Adrenal gland (tissue), 12 donors: ENCODE measurements around the gene L3MBTL3. TPM values are rescaled to one million over a fixed set of nuclear protein-coding genes. Genes with fewer than 3 reads are reported as not detected.

ENCODE experiments used
- DNase-seq, 7 donors: peaks; one replicate each; pipeline ENCODE4 v3.0.0-alpha.2; 2019 to 2020
- H3K27ac ChIP-seq, 5 donors: fragments of 200-600 bp; sonication (generic) in 4 of 5; 1 replicate in 3 of 5; 2 replicates in 2 of 5; pipeline versions ENCODE4 v1.5.1 to v1.8.0; 2016 to 2020; ENCODE audit warnings: mild to moderate bottlenecking in 1 of 5
- H3K27me3 ChIP-seq: fragments of 200-600 bp; 2 replicates; pipeline ENCODE4 v1.8.0; 2021
- H3K36me3 ChIP-seq, 2 donors: fragments of 200-600 bp; replicated peaks in 1 of 2; 1 replicate in 1 of 2; 2 replicates in 1 of 2; pipeline versions ENCODE4 v1.5.1 to v1.8.0; 2018 to 2022
- H3K4me1 ChIP-seq, 2 donors: fragments of 200-600 bp; replicated peaks in 1 of 2; 1 replicate in 1 of 2; 2 replicates in 1 of 2; pipeline versions ENCODE4 v1.5.1 to v1.8.0; 2018 to 2021
- H3K4me3 ChIP-seq, 4 donors: fragments of 200-600 bp; sonication (generic) in 3 of 4; one replicate each; pipeline ENCODE4 v1.5.1; 2016 to 2018
- H3K9me3 ChIP-seq, 3 donors: fragments of 200-600 bp; sonication (generic) in 1 of 3; replicated peaks in 1 of 3; 1 replicate in 2 of 3; 2 replicates in 1 of 3; pipeline versions ENCODE4 v1.5.1 to v1.8.0; 2016 to 2021
- CTCF ChIP-seq, 6 experiments: fragments of 450-650 bp in 4 of 6; fragments of 200-600 bp in 2 of 6; sonication (generic) in 1 of 6; IDR thresholded peaks; 1 replicate in 5 of 6; 2 replicates in 1 of 6; pipeline versions ENCODE4 v1.5.1 to v1.8.0; 2016 to 2021; ENCODE audit warnings: antibody characterized with exemption in 6 of 6, mild to moderate bottlenecking in 2 of 6, moderate library complexity in 1 of 6
- POLR2A ChIP-seq, 2 donors: fragments of 450-650 bp; IDR thresholded peaks; one replicate each; pipeline ENCODE4 v1.6.1; 2017; ENCODE audit warnings: antibody characterized with exemption in 2 of 2, mild to moderate bottlenecking in 2 of 2, moderate library complexity in 1 of 2
- WGBS, 4 donors: extraction: QIAGEN DNeasy Blood & Tissue Kit in 2 of 4; methylation state at CpG; one replicate each; pipeline versions ENCODE4 v1.1.5 to v1.1.7; 2013 to 2017; 5-methylcytosine and 5-hydroxymethylcytosine counted together
- intact Hi-C, 2 donors: fragments of 100-400 bp; cut with DNase I; formaldehyde crosslinking; loops; one replicate each; pipeline versions ENCODE4 v1.14.1 to v1.15.0; 2022 to 2023
- polyA plus RNA-seq, 3 donors: library from polyadenylated mRNA; stranded (reverse); fragments of 200-250 nt in 2 of 3; fragments of 350-450 nt in 1 of 3; fragmentation: Illumina TruSeq in 1 of 3; extraction: RNeasy Lipid Tissue Mini Kit (QIAGEN cat#74804) in 1 of 3; gene quantifications; one replicate each; pipeline ENCODE4 v1.2.3, GENCODE V29; 2013 to 2014
- total RNA-seq, 9 donors: library from RNA; depleted of rRNA in 4 of 9; stranded (reverse); fragments of >200 nt in 4 of 9; fragments of 120-200 nt in 1 of 9; fragmentation: NEBNext Ultra II Directional in 1 of 9; extraction: Animal tissue kit (Norgen Biotek cat#: 25700) in 1 of 9; gene quantifications; one replicate each; pipeline versions ENCODE4 v1.1.0 to v1.2.4, GENCODE V29; 2013 to 2023
- donor health status: healthy with polysubstance abuse.
- donor health status: Bipolar disorder and iron deficiency.
- donor health status: DM: yes; HTN: yes; CAD: no.
- donor health status: DM: no; HTN: no; CAD: no.
- donor health status: DM: no; HTN: no; CAD: no.
- donor health status: DM: yes; HTN: yes; CAD: no.

L3MBTL3 gene
- total and polyA plus RNA-seq, 12 donors, result 7.2 to 32.5 (median 17.3) TPM

GRCh38 chr6:130159956-130160355 is 141.6 kb downstream of the L3MBTL3 start:
- Histone ChIP-seq H3K36me3 (no peaks in the 10 kb centered on the region), H3K27ac (no peak overlapping the region), H3K4me3 (no peak overlapping the region), H3K4me1 (no peaks in the 10 kb centered on the region), H3K27me3 (no peaks in the 10 kb centered on the region), H3K9me3 (no peaks in the 10 kb centered on the region)
- DNase-seq, result peak in 1 of 7 donors; percentile 14
- TF ChIP-seq CTCF (IDR thresholded peaks at IDR 0.05), result no peak
- no peak for TF ChIP-seq POLR2A (IDR thresholded peaks at IDR 0.05)
- intact Hi-C loops, result no loop called here
- WGBS, 4 donors, result 31 to 39% (median 35%) methylated on average over 3 of the region's 3 CpGs

- H3K36me3 ChIP-seq, result no peaks in the 10 kb centered on the region
- TF ChIP-seq CTCF (IDR thresholded peaks at IDR 0.05) (no peak), POLR2A (IDR thresholded peaks at IDR 0.05) (no peak)
- no peak overlapping the region for H3K4me3 ChIP-seq
- WGBS, 4 donors, result 64 to 73% (median 67%) methylated on average over 6 of the region's 6 CpGs
- H3K27me3 ChIP-seq, result no peaks in the 10 kb centered on the region
- H3K4me1 ChIP-seq, result no peaks in the 10 kb centered on the region
- no peak overlapping the region for H3K27ac ChIP-seq
- no peaks in the 10 kb centered on the region for H3K9me3 ChIP-seq
- intact Hi-C loops, result no loop called here
- DNase-seq, result no peak
These were observed 143.5 kb downstream of the L3MBTL3 start for GRCh38 chr6:130161683-130162404.

GRCh38 chr6:130162421-130162820 is 144.0 kb downstream of the L3MBTL3 start:
- no peak overlapping the region for H3K27ac ChIP-seq
- no peaks in the 10 kb centered on the region for H3K4me1 ChIP-seq
- WGBS, 4 donors, result 76 to 85% (median 78%) methylated on average over 2 of the region's 2 CpGs
- TF ChIP-seq POLR2A (IDR thresholded peaks at IDR 0.05) (no peak), CTCF (IDR thresholded peaks at IDR 0.05) (no peak)
- H3K4me3 ChIP-seq, result no peak overlapping the region
- intact Hi-C loops, result no loop called here
- H3K27me3 ChIP-seq, result no peaks in the 10 kb centered on the region
- H3K36me3 ChIP-seq, result no peaks in the 10 kb centered on the region
- no peaks in the 10 kb centered on the region for H3K9me3 ChIP-seq
- DNase-seq, result no peak

- H3K36me3 ChIP-seq, result no peaks in the 10 kb centered on the region
- TF ChIP-seq POLR2A (IDR thresholded peaks at IDR 0.05), result no peak
- no peak for TF ChIP-seq CTCF (IDR thresholded peaks at IDR 0.05)
- no peak for DNase-seq
- H3K27me3 ChIP-seq, result no peaks in the 10 kb centered on the region
- intact Hi-C loops, result no loop called here
- H3K4me1 ChIP-seq, result no peaks in the 10 kb centered on the region
- no peak overlapping the region for H3K4me3 ChIP-seq
- H3K27ac ChIP-seq, result no peak overlapping the region
- WGBS, 4 donors, result 66 to 97% (median 92%) methylated on average over 2 of the region's 2 CpGs
- H3K9me3 ChIP-seq, result no peaks in the 10 kb centered on the region
These were observed 144.9 kb downstream of the L3MBTL3 start for GRCh38 chr6:130163266-130163665.
